Left ventricle myocardium inferior (tissue), 1 donor: ENCODE results near the gene CHST8. TPM values are rescaled to one million over a fixed set of nuclear protein-coding genes. Genes with fewer than 3 reads are reported as not detected.

Experiments
- DNase-seq: peaks from one replicate; pipeline ENCODE4 v3.0.0-alpha.2; 2020
- H3K27ac ChIP-seq: fragments of 200-600 bp; replicated peaks from 2 replicates; pipeline ENCODE4 v1.8.0; 2021
- H3K27me3 ChIP-seq: fragments of 200-600 bp; 2 replicates; pipeline ENCODE4 v1.8.0; 2021; ENCODE audit warnings: low read depth
- H3K36me3 ChIP-seq: fragments of 200-600 bp; 2 replicates; pipeline ENCODE4 v1.8.0; 2021
- H3K4me1 ChIP-seq: fragments of 200-600 bp; 2 replicates; pipeline ENCODE4 v1.8.0; 2021
- H3K4me3 ChIP-seq: fragments of 200-600 bp; 2 replicates; pipeline ENCODE4 v1.8.0; 2021; ENCODE audit warnings: mild to moderate bottlenecking, moderate library complexity
- H3K9me3 ChIP-seq: fragments of 200-600 bp; replicated peaks from 2 replicates; pipeline ENCODE4 v1.8.0; 2021
- CTCF ChIP-seq: fragments of 200-600 bp; IDR thresholded peaks from 2 replicates; pipeline ENCODE4 v1.8.0; 2021; ENCODE audit warnings: antibody characterized with exemption, mild to moderate bottlenecking, borderline replicate concordance
- intact Hi-C: fragments of 100-400 bp; cut with micrococcal nuclease; formaldehyde crosslinking; loops from one replicate; pipeline ENCODE4 v1.11.0; 2022
- total RNA-seq: library from RNA; stranded (reverse); fragmentation: NEBNext Ultra II Directional; extraction: Animal tissue kit (Norgen Biotek cat#: 25700); gene quantifications from one replicate; pipeline ENCODE4 v1.2.1, GENCODE V29; 2021
- donor health status: DM: no; HTN: yes; CAD: no; lungs with severe emphysema.

The CHST8 gene
- total RNA-seq, 1 donor from 2014 or later: 0.14 TPM

- Histone ChIP-seq H3K27ac (no peak overlapping the region), H3K36me3 (no peaks in the 10 kb centered on the region), H3K4me1 (no peaks in the 10 kb centered on the region), H3K9me3 (peaks cover 26% of the 10 kb centered on the region), H3K27me3 (peaks cover 56% of the 10 kb centered on the region), H3K4me3 (no peak overlapping the region)
- DNase-seq: no peak
- intact Hi-C loops: no loop called here
- TF ChIP-seq CTCF: no peak
Measured at GRCh38 chr19:33705860-33706259, 84.1 kb downstream of the CHST8 start.

GRCh38 chr19:33706631-33707030 lies 84.9 kb downstream of the CHST8 start:
- intact Hi-C loops: no loop called here
- no peak overlapping the region for H3K27ac ChIP-seq
- no peak for TF ChIP-seq CTCF
- no peak overlapping the region for H3K4me3 ChIP-seq
- peaks cover 28% of the 10 kb centered on the region for H3K9me3 ChIP-seq
- no peaks in the 10 kb centered on the region for H3K4me1 ChIP-seq
- peaks cover 55% of the 10 kb centered on the region for H3K27me3 ChIP-seq
- no peaks in the 10 kb centered on the region for H3K36me3 ChIP-seq
- DNase-seq: no peak

GRCh38 chr19:33712268-33712667 lies 90.5 kb downstream of the CHST8 start:
- H3K4me1 ChIP-seq: no peaks in the 10 kb centered on the region
- no peak overlapping the region for H3K4me3 ChIP-seq
- H3K27me3 ChIP-seq: peaks cover 25% of the 10 kb centered on the region
- DNase-seq: no peak
- H3K27ac ChIP-seq: no peak overlapping the region
- no peak for TF ChIP-seq CTCF
- H3K36me3 ChIP-seq: no peaks in the 10 kb centered on the region
- intact Hi-C loops: no loop called here
- peaks cover 48% of the 10 kb centered on the region for H3K9me3 ChIP-seq

GRCh38 chr19:33713194-33713593 lies 91.4 kb downstream of the CHST8 start:
- no peak for DNase-seq
- intact Hi-C loops: no loop called here

GRCh38 chr19:33714149-33714548 lies 92.4 kb downstream of the CHST8 start:
- Histone ChIP-seq H3K9me3 (peaks cover 39% of the 10 kb centered on the region), H3K27me3 (peaks cover 36% of the 10 kb centered on the region), H3K36me3 (no peaks in the 10 kb centered on the region), H3K27ac (no peak overlapping the region), H3K4me1 (no peaks in the 10 kb centered on the region), H3K4me3 (no peak overlapping the region)
- DNase-seq: no peak
- TF ChIP-seq CTCF: no peak
- intact Hi-C loops: no loop called here

More at GRCh38 chr19:33713194-33713593, 91.4 kb downstream of the CHST8 start:
- Histone ChIP-seq H3K9me3 (peaks cover 48% of the 10 kb centered on the region), H3K36me3 (no peaks in the 10 kb centered on the region), H3K27me3 (peaks cover 30% of the 10 kb centered on the region), H3K4me1 (no peaks in the 10 kb centered on the region), H3K4me3 (no peak overlapping the region), H3K27ac (no peak overlapping the region)
- no peak for TF ChIP-seq CTCF

- no peak for TF ChIP-seq CTCF
- Histone ChIP-seq H3K9me3 (peaks cover 26% of the 10 kb centered on the region), H3K27me3 (peaks cover 36% of the 10 kb centered on the region), H3K4me1 (no peaks in the 10 kb centered on the region), H3K36me3 (no peaks in the 10 kb centered on the region), H3K4me3 (no peak overlapping the region), H3K27ac (no peak overlapping the region)
- intact Hi-C loops: no loop called here
- DNase-seq: no peak
Measured at GRCh38 chr19:33715462-33715861, 93.7 kb downstream of the CHST8 start.
